HG03457 (cell line): ENCODE measurements around the gene DNAH7.
"Not testable (repeated sequence)": the region's sequence is repeated elsewhere in the genome, so short reads cannot be mapped to it uniquely, and the experiment has no call there.

ENCODE experiments used
- ATAC-seq: cut with Tn5 transposase; IDR thresholded peaks from one replicate; pipeline ENCODE4 v1.9.1; 2021; ENCODE audit warnings: moderate number of reproducible peaks; ENCODE audit not compliant: unreplicated experiment

Gene DNAH7

GRCh38 chr2:196068271-196069209, at the start of gene DNAH7:
Gene DNAH7 (minus strand): TSS chr2:196068837. CDS start chr2:196068711, 126 bp downstream.
- peak; percentile 97 for ATAC-seq

GRCh38 chr2:196117214-196117705, 48.6 kb upstream of the DNAH7 start:
- ATAC-seq = no peak

GRCh38 chr2:196113061-196113974, 44.7 kb upstream of the DNAH7 start:
- no peak for ATAC-seq

GRCh38 chr2:196112418-196113034, 43.9 kb upstream of the DNAH7 start:
- no peak for ATAC-seq

GRCh38 chr2:196108604-196109003, 40.0 kb upstream of the DNAH7 start:
- ATAC-seq = no peak

- ATAC-seq = no peak
These were observed 37.3 kb upstream of the DNAH7 start for GRCh38 chr2:196105951-196106350.

- no peak for ATAC-seq
These were observed 35.4 kb upstream of the DNAH7 start for GRCh38 chr2:196104066-196104465.

GRCh38 chr2:196103626-196104025, 35.0 kb upstream of the DNAH7 start:
- ATAC-seq = no peak

- ATAC-seq = peak; percentile 94
These were observed 32.8 kb upstream of the DNAH7 start for GRCh38 chr2:196101325-196101991.

GRCh38 chr2:196099916-196100315, 31.3 kb upstream of the DNAH7 start:
- no peak for ATAC-seq

GRCh38 chr2:196097864-196098660, 29.4 kb upstream of the DNAH7 start:
- ATAC-seq = no peak

- ATAC-seq = no peak
These were observed 28.5 kb upstream of the DNAH7 start for GRCh38 chr2:196096982-196097745.

- ATAC-seq = no peak
These were observed 27.6 kb upstream of the DNAH7 start for GRCh38 chr2:196096264-196096663.

- ATAC-seq = not testable (repeated sequence)
These were observed 20.8 kb upstream of the DNAH7 start for GRCh38 chr2:196089448-196089847.

GRCh38 chr2:196088203-196088602, 19.6 kb upstream of the DNAH7 start:
- no peak for ATAC-seq

- no peak for ATAC-seq
These were observed 18.1 kb upstream of the DNAH7 start for GRCh38 chr2:196086517-196087368.

GRCh38 chr2:196083601-196084000, 15.0 kb upstream of the DNAH7 start:
- no peak for ATAC-seq

- ATAC-seq = no peak
These were observed 11.9 kb upstream of the DNAH7 start for GRCh38 chr2:196080526-196080925.
